ENCODE measurements around the gene SH2D1B. TPM values are rescaled to one million over a fixed set of nuclear protein-coding genes. Genes with fewer than 3 reads are reported as not detected.
A peak's percentile ranks its signal among the peaks of the same experiment; 100 is the strongest.

The SH2D1B gene
- total and polyA plus RNA-seq, 4 donors, result 0.17 to 0.84 (median 0.30) TPM

GRCh38 chr1:162371611-162372010 lies 40.3 kb downstream of the SH2D1B start:
- Histone ChIP-seq H3K27ac (ENCODE audit: low read depth in 1 of 2, low read length in 2 of 2) (peak overlapping the region; percentile 80 to 91), H3K36me3 (ENCODE audit: control insufficient read depth in 4 of 4, insufficient read depth in 3 of 4, low read depth in 1 of 4, low read length in 3 of 4) (peaks cover 0 to 6% (median 1%) of the 10 kb centered on the region in 4 donors)
- 96% methylated on average over 6 of the region's 6 CpGs for WGBS

GRCh38 chr1:162370721-162371120 lies 41.2 kb downstream of the SH2D1B start:
- H3K4me1 ChIP-seq (ENCODE audit: control insufficient read depth in 4 of 4, insufficient read depth in 4 of 4, low read length in 3 of 4), result peaks cover 16 to 47% (median 30%) of the 10 kb centered on the region in 4 donors
- no peak overlapping the region for H3K9ac ChIP-seq (ENCODE audit: low read depth in 1 of 2, low read length in 2 of 2)
- peaks cover 0 to 6% (median 1%) of the 10 kb centered on the region in 4 donors for H3K36me3 ChIP-seq (ENCODE audit: control insufficient read depth in 4 of 4, insufficient read depth in 3 of 4, low read depth in 1 of 4, low read length in 3 of 4)
- H3K27me3 ChIP-seq (ENCODE audit: control insufficient read depth in 4 of 4, insufficient read depth in 4 of 4, low read length in 3 of 4), result no peaks in the 10 kb centered on the region
- no peak overlapping the region for H3K4me3 ChIP-seq (ENCODE audit: low read depth in 1 of 3, low read length in 3 of 3)
- H3K9me3 ChIP-seq (ENCODE audit: control insufficient read depth in 4 of 4, low read length in 3 of 4), result no peaks in the 10 kb centered on the region
- WGBS, result 95% methylated on average over 3 of the region's 3 CpGs
- peak overlapping the region; percentile 80 to 91 for H3K27ac ChIP-seq (ENCODE audit: low read depth in 1 of 2, low read length in 2 of 2)
- DNase-seq (ENCODE audit: low spot score), result no peak
- TF ChIP-seq NR2F2 (IDR thresholded peaks at IDR 0.05) (no peak), HNF4A (conservative IDR thresholded peaks at IDR 0.05) (no peak), YY1 (IDR thresholded peaks at IDR 0.05) (no peak), FOXA1 (IDR thresholded peaks at IDR 0.05) (no peak), FOXA2 (IDR thresholded peaks at IDR 0.05) (no peak), RAD21 (IDR thresholded peaks at IDR 0.05) (no peak), RXRA (IDR thresholded peaks at IDR 0.05) (no peak), EGR1 (IDR thresholded peaks at IDR 0.05; ENCODE audit: low read depth in 2 of 2) (no peak), TAF1 (conservative IDR thresholded peaks at IDR 0.05) (no peak), SP1 (IDR thresholded peaks at IDR 0.05) (no peak), JUND (IDR thresholded peaks at IDR 0.05) (no peak), HNF4G (IDR thresholded peaks at IDR 0.05) (no peak), GABPA (IDR thresholded peaks at IDR 0.05 in 1 of 2, conservative IDR thresholded peaks at IDR 0.05 in 1 of 2) (no peak)
- TF ChIP-seq, protein P1, sequence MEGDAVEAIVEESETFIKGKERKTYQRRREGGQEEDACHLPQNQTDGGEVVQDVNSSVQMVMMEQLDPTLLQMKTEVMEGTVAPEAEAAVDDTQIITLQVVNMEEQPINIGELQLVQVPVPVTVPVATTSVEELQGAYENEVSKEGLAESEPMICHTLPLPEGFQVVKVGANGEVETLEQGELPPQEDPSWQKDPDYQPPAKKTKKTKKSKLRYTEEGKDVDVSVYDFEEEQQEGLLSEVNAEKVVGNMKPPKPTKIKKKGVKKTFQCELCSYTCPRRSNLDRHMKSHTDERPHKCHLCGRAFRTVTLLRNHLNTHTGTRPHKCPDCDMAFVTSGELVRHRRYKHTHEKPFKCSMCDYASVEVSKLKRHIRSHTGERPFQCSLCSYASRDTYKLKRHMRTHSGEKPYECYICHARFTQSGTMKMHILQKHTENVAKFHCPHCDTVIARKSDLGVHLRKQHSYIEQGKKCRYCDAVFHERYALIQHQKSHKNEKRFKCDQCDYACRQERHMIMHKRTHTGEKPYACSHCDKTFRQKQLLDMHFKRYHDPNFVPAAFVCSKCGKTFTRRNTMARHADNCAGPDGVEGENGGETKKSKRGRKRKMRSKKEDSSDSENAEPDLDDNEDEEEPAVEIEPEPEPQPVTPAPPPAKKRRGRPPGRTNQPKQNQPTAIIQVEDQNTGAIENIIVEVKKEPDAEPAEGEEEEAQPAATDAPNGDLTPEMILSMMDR (IDR thresholded peaks at IDR 0.05; ENCODE audit: low read depth, low read length, missing input control), result no peak
- TF ChIP-seq, protein P2, sequence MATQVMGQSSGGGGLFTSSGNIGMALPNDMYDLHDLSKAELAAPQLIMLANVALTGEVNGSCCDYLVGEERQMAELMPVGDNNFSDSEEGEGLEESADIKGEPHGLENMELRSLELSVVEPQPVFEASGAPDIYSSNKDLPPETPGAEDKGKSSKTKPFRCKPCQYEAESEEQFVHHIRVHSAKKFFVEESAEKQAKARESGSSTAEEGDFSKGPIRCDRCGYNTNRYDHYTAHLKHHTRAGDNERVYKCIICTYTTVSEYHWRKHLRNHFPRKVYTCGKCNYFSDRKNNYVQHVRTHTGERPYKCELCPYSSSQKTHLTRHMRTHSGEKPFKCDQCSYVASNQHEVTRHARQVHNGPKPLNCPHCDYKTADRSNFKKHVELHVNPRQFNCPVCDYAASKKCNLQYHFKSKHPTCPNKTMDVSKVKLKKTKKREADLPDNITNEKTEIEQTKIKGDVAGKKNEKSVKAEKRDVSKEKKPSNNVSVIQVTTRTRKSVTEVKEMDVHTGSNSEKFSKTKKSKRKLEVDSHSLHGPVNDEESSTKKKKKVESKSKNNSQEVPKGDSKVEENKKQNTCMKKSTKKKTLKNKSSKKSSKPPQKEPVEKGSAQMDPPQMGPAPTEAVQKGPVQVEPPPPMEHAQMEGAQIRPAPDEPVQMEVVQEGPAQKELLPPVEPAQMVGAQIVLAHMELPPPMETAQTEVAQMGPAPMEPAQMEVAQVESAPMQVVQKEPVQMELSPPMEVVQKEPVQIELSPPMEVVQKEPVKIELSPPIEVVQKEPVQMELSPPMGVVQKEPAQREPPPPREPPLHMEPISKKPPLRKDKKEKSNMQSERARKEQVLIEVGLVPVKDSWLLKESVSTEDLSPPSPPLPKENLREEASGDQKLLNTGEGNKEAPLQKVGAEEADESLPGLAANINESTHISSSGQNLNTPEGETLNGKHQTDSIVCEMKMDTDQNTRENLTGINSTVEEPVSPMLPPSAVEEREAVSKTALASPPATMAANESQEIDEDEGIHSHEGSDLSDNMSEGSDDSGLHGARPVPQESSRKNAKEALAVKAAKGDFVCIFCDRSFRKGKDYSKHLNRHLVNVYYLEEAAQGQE (IDR thresholded peaks at IDR 0.05), result no peak
- TF ChIP-seq, protein P3, sequence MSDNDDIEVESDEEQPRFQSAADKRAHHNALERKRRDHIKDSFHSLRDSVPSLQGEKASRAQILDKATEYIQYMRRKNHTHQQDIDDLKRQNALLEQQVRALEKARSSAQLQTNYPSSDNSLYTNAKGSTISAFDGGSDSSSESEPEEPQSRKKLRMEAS (IDR thresholded peaks at IDR 0.05), result no peak
- TF ChIP-seq, protein P4, sequence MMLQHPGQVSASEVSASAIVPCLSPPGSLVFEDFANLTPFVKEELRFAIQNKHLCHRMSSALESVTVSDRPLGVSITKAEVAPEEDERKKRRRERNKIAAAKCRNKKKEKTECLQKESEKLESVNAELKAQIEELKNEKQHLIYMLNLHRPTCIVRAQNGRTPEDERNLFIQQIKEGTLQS (IDR thresholded peaks at IDR 0.05), result no peak
- TF ChIP-seq, protein P5, sequence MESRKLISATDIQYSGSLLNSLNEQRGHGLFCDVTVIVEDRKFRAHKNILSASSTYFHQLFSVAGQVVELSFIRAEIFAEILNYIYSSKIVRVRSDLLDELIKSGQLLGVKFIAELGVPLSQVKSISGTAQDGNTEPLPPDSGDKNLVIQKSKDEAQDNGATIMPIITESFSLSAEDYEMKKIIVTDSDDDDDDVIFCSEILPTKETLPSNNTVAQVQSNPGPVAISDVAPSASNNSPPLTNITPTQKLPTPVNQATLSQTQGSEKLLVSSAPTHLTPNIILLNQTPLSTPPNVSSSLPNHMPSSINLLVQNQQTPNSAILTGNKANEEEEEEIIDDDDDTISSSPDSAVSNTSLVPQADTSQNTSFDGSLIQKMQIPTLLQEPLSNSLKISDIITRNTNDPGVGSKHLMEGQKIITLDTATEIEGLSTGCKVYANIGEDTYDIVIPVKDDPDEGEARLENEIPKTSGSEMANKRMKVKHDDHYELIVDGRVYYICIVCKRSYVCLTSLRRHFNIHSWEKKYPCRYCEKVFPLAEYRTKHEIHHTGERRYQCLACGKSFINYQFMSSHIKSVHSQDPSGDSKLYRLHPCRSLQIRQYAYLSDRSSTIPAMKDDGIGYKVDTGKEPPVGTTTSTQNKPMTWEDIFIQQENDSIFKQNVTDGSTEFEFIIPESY (IDR thresholded peaks at IDR 0.05), result no peak

More at GRCh38 chr1:162371611-162372010, 40.3 kb downstream of the SH2D1B start:
- Histone ChIP-seq H3K9me3 (ENCODE audit: control insufficient read depth in 4 of 4, low read length in 3 of 4) (no peaks in the 10 kb centered on the region), H3K4me1 (ENCODE audit: control insufficient read depth in 4 of 4, insufficient read depth in 4 of 4, low read length in 3 of 4) (peaks cover 16 to 40% (median 24%) of the 10 kb centered on the region in 4 donors), H3K27me3 (ENCODE audit: control insufficient read depth in 4 of 4, insufficient read depth in 4 of 4, low read length in 3 of 4) (no peaks in the 10 kb centered on the region), H3K4me3 (ENCODE audit: low read depth in 1 of 3, low read length in 3 of 3) (no peak overlapping the region), H3K9ac (ENCODE audit: low read depth in 1 of 2, low read length in 2 of 2) (peak overlapping the region in 1 of 2 donors; percentile 51)
- TF ChIP-seq, protein P4 (IDR thresholded peaks at IDR 0.05), result no peak
- no peak for TF ChIP-seq JUND (IDR thresholded peaks at IDR 0.05)
- TF ChIP-seq EGR1 (IDR thresholded peaks at IDR 0.05; ENCODE audit: low read depth in 2 of 2), result no peak
- TF ChIP-seq, protein P3 (IDR thresholded peaks at IDR 0.05), result no peak
- TF ChIP-seq FOXA2 (IDR thresholded peaks at IDR 0.05), result no peak
- no peak for DNase-seq (ENCODE audit: low spot score)
